SIG-M5 treated with dmso at 0.1 percent for 504 hours (cell line): ENCODE measurements around the gene CCNF.

ENCODE experiments used
- DNase-seq: peaks from one replicate; lab custom pipeline; 2025; ENCODE audit not compliant: unreplicated experiment; lab: John Stamatoyannopoulos, UW

CCNF gene

DNA sequence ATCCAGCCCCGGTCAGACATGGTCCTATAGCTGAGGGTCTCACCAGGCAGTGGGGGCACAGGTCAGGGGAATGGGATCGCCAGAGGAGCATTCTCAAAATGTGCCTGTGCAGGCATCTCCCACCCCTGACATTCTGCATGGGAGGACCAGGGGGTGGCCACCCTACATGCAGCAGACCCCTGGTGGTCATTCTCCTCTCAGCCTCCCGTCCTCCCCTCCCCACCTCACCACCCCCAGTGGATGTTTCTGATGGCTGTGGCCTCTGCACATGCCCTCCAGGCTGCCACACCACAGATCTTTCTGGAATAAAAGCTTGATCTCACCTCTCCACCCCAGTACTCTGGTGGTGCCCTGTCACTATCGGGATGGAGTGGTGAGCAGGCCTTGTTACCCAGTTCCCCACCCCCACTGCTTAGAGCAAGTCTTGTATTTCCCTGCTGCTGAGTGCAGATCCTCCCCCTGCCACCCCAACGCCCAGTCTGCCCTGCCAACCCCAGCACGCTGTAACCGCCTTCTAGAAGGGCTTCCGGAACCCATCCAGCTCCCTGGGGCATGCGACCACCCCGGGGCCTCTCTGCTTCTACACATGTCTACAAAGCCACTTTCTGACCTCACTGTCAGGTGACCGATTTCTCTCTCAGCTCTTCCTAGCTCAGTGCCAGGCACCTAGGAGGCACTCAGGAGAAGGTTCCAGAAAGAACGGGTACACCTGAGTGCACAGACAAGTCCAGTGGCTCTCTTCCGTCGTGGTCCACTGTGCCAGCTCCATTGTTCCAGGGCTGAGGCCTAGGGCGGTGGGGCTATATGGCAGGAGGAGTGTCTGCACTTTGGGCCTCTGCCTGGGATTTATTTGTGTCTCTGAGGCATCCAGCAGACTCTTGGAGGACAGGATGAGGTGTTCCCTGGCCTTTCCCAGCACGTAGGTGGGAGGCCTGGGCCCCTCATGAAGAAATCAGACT, 55.0 kb downstream of the CCNF start:
- no peak for DNase-seq

DNA sequence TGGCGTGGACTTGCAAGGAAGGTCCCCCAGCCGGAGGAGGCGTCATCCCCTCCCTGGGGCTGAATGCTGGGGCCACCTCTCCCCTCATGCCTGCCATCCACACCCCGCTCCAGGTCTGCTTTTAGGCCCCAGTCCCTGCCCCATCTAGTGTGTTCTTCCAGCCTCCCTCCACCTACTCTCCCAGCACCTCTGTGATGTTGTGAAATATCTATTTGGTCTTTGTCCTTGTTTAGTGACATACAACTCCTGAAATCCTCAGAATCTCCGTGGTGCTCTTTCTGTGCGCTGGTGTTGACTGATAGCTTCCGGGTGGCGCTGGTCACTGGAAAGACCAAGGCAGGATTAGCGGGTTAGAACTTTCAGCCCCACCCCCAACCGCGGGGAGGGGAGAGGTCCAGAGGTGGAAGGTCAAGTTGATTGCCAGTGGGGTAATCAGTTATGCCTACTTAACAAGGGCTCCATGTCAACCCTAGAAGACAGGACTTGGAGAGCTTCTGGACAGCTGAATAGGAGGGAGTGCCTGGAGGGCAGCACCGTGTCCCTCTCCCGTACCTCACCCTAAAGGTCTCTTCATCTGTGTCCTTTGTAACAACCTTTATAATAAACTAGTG, 55.8 kb downstream of the CCNF start:
- no peak for DNase-seq

DNA sequence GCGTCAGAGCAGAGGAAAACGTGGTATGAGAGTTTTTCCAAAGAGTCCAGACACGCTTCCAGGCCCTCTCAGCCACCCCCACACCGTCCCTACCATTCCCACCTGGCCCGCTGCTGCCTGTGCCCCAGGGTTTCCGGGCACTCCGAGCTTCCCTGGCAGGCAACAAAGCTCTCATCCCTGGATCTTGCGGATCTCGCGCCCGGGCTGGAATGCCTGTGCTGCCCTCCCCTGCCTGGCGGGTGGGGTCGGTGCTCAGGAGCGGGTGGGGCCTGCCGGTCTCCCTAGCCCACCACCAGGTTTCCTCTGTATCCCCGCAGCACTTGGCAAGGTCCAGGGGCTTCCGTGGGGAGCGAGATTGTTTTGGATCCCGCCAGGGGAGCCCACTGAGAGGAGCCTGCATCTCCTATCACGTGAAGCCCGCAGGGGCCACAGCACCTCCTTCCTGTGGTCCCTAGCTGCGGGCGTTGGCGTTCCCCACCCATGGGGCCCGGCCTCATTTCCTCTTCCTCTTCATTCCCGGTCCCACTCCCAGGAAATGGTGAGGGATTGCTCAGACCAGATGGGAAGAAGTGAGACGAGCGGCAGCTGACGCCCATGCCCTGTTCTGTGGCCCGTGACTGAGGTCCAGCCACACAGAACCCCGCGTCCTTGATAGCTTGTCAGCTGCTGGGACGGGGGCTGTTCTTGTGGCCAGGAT, 56.7 kb downstream of the CCNF start:
- DNase-seq, result no peak

DNA sequence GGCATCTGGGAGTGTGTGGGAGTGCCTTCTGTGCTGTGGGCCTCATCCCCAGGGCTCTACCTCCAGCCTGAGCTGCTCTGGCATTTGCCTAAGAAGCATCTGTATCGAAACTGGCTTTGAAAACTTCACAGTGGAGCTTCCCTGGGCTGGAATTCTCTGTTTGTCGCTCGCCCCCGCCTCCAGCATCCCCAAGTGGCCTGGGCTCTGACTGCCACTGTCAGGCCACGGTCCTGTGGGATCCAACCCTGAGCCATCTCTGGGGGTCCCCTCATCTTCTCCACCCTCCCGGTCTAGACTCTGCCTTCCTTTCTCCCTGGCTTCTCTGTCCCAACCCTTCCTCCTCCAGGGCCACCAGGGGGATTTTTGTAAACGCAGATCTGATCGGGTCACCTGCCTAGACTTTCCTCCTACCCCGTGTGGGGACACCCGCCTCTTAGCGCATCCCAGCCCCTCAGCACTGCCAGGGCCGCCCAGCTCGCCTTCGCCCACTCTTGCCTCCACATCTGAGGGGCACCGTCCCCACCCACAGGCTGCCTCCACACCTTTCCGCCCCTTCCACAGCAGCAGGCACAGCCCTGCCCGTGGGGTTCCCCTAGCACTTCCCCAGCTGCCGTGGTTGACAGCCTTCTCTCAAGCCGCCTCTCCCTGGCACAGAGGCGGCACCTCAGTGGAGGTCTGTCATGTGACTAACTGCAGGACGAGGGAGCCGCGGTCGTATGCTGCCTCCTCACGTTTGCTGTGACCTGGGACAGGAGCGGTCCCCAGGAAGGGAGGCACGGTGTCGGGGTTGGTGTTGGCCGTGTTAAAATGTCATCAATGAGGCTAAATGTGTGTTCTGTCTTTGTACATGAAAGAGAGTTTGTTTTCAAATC, 57.6 kb downstream of the CCNF start:
- DNase-seq, result no peak

DNA sequence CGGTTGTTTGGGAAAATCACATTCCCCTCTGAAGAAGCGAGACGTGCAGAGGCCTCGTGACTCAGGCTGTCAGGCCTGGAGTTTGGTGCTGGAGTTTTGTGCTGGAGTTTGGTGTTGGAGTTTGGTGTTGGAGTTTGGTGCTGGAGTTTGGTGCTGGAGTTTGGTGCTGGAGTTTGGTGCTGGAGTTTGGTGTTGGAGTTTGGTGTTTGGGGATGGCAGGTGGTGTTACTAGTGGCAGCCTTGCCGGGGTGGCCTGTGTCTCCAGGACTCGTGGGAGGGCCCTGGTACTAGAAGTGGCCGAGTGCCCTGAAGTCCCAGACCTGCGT, 58.2 kb downstream of the CCNF start:
- no peak for DNase-seq

DNA sequence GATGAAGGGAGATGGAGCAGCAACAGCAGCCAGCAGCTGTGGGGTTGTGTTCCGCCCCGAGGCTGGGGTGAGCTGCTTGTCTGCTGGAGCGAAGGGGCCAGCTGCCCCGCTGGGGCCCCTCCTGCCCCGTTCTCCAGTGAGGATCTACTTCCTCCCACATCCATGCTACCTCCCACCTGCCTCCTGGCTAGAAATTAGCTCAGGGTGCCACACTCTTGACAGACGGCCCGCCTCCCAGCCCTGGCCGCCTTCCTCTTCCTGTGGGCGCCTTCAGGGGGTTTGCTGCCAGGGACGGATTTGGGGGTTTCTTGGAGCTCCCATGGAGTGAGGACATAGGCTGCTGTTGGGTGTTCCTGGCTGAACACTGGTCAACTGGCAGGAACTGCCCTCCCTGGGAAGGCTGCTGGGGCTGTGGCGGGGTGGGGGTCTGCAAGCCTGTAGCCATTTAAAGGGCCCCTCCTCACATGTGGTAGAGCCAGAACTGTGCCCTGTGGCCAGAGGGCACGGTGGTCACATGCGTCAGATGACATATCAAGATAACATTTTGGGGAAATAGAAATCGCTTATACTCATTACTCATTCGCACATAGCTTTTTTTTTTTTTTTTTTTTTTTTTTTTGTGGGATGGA, 58.8 kb downstream of the CCNF start:
- DNase-seq, result no peak

DNA sequence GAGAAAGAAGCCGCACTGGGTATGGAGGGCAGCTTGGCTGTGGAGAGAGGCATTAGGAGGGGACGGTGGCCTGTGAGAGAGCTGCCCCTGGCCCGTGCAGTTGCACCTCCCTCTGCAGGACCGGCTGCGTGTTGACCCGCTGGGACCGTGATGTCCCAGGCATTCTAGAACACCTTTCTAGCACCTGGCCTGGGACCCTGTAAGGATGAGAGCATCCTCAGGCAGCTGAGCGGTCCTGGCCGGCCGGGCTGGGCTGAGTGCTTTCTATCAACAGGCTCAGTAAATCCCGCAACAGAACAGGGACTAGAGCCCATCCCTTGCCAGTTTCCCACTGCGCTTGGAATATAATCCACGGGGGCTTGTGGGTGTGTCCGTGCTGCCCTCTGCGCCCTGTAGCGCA, 60.3 kb downstream of the CCNF start:
- DNase-seq, result no peak

DNA sequence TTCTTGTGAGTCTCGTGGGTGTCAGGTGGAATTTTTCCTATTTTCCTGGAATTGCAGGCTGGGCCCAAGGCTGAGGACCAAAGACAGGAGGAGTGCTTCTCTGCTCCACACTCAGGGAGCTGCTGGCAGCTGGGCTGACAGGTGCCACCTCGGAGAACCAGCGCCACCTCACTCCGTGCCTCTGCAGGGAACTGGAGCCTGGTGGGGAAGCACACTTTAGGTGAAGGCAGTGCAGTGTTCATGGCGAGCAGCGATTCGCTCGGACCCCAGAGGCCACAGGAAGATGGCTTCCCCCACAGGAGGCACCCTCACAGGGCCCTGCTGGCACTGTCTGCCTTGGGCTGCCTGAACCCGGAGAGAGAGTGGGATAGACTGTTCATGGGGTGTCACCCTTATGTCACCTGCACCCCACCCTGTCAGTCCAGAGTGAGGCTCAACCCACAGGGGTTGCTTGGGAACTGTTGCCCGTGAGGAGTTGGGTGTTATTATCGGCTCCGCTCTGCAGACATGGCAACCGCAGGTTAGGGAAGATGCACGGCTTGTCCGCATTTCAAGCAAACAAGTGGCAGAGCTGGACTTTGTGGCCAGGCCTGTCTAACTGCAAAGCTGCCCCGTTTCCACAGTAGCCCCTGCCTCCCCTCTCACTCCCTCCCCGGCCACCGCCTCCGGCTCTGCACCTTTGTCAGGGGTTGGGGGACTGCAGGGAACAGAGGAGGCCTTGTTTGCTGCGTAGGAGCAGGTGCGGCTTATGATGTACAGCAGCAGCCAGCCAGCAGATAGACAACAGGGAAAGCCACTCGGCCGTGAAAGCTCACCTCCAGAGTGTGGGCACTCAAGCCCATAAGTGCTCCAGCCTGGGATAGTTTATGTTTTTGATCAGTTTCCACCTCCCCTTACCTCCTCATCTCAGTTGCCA, 61.2 kb downstream of the CCNF start:
- no peak for DNase-seq

DNA sequence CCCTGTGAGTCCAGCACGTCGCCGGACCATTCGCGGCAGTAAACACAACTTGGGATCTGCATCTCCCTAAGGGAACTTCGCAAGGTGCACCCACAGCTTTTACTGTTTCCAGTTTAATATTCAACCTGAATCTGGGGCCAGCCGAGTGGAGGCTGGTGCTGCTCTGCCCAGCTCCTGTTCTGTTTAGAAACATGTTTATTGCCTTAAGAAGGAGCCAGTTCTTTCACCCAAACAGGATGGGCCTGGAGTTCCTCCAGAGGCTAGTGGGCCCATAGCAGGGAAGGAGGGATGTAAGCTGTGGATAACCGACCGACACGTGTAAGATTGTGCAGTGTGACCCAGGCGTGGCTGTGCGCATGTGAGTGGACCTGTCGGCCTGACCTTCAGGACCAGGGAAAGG, 63.0 kb downstream of the CCNF start:
- no peak for DNase-seq

DNA sequence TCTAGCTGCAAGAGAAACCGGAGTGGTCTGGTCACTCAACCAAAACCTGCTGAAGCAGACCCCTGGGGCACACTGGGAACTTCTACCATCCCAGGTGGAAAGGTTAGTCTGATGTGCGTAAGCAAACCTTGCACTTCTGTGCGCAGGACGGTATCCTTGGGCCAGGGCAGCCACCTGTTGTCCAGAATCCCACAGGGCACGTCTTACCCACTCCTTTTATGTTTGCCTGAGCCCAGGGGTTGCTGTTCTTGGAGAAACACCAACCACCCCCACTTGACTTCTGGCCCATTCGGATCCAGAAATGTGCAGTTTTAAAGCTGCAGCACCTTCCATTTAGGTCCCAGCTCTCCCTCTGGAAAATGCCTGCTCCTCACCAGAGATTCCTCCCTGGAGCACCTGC, 64.4 kb downstream of the CCNF start:
- no peak for DNase-seq

DNA sequence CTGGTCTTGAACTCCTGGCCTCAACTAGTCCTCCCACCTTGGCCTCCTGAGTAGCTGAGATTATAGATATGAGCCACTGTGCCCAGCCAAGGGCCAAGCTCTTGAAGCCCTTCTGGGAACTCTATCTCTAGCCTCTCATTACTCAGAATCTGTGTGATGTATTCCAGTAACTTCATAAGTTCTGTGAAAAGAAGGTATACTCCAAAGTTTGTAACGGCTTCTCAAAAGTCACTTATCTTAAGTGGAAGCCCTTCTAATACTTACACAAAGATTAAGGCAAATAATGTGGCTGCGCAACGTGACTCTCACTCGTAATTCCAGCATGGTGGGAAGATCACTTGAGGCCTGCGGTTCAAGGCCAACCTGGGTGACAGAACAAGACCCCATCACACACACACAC, 65.4 kb downstream of the CCNF start:
- DNase-seq, result no peak

DNA sequence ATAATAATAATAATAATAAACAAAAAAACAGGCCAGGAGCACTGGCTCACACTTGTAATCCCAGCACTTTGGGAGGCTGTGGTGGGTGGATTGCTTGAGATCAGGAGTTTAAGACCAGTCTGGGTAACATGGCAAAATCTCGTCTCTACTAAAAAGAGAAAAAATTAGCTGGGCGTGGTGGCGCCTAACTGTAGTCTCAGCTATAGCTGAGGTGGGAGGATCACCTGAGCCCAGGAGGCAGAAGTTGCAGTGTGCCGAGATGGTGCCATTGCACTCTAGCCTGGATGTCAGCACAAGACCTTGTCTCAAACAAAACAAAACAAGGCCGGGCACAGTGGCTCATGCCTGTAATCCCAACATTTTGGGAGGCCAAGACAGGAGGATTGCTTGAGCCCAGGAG, 65.8 kb downstream of the CCNF start:
- DNase-seq, result no peak

DNA sequence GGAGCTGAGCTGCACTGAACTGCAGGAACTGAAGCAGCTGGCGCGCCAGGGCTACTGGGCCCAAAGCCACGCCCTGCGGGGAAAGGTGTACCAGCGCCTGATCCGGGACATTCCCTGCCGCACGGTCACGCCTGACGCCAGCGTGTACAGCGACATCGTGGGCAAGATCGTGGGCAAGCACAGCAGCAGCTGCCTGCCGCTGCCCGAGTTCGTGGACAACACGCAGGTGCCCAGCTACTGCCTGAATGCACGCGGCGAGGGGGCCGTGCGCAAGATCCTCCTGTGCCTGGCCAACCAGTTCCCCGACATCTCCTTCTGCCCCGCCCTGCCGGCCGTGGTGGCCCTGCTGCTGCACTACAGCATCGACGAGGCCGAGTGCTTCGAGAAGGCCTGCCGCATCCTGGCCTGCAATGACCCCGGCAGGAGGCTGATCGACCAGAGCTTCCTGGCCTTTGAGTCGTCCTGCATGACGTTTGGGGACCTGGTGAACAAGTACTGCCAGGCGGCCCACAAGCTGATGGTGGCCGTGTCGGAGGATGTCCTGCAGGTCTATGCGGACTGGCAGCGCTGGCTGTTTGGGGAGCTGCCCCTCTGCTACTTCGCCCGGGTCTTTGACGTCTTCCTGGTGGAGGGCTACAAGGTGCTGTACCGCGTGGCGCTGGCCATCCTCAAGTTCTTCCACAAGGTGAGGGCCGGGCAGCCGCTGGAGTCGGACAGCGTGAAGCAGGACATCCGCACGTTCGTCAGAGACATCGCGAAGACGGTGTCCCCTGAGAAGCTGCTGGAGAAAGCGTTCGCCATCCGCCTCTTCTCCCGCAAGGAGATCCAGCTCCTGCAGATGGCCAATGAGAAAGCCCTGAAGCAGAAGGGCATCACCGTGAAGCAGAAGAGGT, 67.2 kb downstream of the CCNF start:
- no peak for DNase-seq

DNA sequence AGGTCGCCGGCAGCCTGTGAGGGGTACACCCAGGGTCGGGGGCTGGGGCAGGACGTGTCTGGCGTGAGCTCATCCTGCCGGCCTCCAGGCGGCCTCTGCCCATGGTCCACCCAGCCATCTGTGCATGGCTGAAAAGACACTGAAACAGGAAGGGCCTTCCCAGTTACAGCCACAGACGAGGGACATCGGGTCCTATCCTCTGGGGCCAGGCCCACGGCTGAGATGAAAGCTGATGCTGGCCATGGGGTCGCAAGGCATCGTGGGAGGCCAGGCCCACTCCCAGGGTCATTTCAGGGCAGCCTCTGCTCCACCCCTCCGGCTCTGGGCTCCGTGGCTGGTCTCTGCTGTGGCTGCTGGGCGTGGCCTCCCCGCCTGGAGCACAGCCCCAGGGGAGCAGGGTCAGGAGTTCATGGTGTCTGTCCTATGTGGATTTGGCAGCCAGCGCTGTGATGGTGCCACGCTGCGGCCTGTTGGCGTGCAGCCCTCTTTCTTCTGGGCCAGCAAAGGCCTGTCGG, 67.9 kb downstream of the CCNF start:
- no peak for DNase-seq

DNA sequence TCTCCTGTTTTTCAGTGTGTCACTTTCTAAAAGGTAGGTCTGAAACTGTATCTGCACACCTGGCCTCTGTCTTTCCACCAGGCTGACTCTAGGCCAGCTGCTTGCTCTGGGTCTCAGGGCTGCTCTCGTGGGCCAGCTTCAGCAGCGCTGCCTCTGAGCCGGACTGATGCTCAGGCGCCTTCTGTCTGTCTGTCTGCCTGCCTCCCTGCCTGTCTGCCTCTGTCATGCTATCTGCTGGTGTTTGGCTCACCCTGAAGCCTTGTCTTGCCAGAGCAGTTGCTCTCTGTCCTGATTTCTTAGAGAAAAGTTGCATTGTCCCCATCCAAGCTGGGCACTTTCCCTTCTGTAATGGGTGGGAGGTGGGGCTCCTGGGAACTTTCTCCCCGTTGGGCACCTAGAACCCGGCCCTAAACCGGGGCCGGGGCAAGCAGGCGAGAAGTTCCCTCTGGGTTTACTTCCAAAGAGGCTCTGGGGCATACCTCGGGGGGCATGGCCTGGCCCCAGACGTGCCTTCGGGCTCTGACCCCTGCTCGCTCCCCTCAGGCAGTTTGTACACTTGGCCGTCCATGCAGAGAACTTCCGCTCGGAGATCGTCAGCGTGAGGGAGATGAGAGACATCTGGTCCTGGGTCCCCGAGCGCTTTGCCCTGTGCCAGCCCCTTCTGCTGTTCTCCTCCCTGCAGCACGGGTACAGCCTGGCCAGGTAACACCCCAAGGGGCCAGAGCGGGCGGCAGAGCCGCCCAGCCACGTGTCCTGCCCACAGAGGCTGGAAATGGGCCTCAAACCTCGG, 68.6 kb downstream of the CCNF start:
- no peak for DNase-seq

DNA sequence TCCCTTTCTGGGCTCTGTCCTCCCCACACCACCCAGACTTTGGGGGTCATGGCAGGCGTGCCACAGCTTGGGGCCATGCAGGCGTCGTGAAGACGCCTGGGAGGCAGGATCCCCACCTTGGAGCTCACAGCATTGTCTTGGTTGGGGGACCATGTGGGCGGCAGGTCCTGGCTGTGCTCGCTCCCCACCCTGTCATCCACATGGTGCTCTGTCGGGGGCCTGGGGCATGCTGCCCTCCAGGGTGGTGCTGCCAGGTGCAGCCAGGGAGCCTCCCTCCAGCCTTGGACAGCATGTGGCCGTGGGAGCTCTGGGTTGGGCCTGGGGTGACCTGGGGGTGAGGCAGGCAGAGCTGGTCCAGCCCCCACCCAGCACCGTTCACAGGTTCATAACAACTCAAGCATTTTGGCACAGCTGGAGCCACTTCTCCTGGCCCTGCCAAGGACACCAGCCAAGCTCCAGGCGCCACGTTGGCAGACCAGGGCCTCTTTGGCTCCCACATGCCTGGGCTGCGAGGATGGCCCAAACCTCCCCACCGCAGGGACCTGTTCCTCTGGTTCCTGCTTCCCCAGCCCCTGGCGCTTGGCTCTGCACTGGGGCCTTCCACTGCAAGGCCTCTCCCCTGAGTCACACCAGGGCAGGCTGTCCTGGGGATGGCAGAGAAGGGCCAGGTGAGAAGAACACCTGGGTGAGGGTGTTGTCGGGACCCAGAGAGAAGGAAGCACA, 69.4 kb downstream of the CCNF start:
- DNase-seq, result no peak

DNA sequence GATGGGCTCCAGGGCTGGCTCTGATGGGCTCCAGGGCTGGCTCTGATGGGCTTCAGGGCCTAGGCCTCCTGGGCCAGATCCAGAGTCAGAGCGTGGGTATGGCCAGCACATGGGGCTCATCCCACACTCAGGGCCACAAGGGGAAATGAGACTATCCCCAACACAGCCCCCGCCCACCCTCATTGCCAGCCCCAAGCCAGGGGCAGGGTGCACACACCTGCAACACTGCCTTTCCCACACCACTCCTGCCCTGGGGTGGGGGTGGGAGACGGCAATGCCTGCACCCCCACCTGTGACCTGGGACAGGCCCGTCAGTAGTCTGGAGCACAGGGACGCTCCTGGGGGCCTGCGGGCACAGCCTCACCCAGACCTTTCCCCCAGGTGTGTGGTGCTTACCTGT, 70.2 kb downstream of the CCNF start:
- DNase-seq, result no peak
